Retina (tissue), 1 donor: ENCODE data around the gene RCBTB1.

Experiments used
- DNase-seq: peaks from one replicate; pipeline ENCODE4 v3.0.0-alpha.2; 2016

The RCBTB1 gene

DNA sequence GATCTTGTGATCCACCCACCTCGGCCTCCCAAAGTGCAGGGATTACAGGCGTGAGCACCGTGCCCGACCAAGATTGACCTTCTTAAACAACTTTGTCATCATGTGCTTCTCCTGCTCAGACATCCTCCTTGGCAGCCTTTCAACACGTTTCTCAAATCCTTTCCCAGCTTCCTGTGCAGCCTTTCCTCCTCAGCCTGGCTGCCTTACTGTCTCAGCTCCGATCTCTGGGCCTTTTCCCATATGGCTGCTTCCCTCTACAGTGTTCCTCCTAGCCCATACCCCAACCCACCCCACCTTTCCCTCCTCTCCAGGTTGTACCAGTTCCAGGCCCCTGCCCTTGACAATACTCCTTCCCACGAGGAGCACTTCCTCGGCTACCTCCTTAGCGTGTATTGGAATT lies 82.4 kb downstream of the RCBTB1 start:
- DNase-seq: no peak

DNA sequence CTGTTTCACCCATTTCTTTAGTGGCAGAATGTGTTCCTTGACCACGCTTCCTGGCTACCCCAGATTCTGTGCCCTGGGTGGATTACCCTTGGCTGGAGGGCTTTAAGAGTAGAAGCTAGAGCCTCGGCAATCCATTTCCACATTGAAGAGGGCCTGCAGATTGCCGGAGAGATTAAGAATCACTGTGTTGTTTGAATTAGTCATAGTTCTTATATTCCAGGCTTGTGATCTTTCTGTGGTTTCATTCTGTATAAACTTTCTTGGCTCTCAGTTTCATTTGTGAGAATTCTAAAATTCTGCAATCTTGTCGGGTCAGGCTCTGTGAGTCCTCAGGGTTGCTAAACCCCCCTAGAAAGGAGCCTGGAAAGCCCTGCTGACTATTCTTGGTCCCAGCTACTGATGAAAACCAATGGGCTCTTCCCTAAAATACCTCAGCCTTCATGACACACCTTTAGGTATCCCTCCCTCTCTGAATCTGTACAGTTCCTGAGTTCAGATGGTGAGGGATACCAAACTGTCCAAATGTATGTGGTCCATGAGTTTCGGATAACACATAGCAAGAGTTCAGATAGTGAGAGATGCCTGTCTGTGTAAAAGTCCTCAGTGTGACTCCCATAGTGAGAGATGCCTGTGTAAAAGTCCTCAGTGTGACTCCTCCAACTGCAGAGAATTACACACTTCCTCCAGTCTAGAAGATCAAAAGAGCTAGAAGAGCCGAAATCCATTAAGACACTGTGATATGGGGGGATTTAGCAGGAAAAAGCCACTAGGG lies 85.3 kb downstream of the RCBTB1 start:
- DNase-seq: no peak

DNA sequence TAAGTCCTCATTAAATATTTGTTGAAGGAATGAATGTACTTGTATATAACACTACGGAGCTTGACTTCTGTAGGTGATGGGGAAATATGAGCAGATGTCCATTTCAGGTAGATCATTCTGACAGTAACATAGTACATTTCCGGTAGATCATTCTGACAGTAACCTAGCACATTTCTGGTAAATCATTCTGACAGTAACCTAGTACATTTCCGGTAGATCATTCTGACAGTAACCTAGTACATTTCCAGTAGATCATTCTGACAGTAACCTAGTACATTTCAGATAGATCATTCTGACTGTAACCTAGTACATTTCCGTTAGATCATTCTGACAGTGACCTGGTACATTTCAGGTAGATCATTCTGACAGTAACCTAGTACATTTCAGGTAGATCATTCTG lies 87.2 kb downstream of the RCBTB1 start:
- no peak for DNase-seq

DNA sequence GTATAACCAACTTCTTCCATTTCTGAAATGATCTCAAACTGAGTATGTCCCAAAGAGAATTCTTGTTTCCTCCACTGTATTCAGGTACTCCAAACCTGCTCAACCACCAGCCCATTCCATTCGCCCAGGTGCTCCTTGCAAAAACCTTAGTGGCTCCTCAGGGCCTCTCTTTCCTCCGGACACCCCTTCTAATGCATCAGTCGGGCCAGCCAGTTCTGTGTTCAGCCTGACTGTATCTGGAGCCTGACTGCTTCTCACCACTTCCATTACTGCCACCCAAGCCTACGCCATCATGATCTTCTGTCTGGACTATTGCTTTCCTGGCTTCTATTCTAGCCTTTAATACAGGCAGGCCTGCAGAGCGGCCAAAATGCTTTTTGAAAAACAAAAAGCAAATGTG lies 88.1 kb downstream of the RCBTB1 start:
- DNase-seq: peak; percentile 18

DNA sequence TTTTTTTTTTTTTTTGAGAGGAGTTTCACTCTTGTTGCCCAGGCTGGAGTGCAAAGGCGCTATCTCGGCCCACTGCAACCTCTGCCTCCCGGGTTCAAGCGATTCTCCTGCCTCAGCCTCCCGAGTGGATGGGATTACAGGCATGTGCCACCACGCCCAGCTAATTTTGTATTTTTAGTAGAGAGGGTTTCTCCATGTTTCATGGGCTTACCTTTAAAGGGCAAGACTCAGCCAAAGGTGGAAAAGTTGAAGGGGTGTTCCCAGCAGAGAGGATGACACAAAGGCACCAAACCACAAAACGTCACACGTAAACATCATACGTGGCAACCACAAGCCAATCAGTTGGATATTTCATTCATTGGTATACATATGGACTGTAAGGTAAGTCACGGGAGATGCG lies 88.5 kb downstream of the RCBTB1 start:
- peak; percentile 8 for DNase-seq

DNA sequence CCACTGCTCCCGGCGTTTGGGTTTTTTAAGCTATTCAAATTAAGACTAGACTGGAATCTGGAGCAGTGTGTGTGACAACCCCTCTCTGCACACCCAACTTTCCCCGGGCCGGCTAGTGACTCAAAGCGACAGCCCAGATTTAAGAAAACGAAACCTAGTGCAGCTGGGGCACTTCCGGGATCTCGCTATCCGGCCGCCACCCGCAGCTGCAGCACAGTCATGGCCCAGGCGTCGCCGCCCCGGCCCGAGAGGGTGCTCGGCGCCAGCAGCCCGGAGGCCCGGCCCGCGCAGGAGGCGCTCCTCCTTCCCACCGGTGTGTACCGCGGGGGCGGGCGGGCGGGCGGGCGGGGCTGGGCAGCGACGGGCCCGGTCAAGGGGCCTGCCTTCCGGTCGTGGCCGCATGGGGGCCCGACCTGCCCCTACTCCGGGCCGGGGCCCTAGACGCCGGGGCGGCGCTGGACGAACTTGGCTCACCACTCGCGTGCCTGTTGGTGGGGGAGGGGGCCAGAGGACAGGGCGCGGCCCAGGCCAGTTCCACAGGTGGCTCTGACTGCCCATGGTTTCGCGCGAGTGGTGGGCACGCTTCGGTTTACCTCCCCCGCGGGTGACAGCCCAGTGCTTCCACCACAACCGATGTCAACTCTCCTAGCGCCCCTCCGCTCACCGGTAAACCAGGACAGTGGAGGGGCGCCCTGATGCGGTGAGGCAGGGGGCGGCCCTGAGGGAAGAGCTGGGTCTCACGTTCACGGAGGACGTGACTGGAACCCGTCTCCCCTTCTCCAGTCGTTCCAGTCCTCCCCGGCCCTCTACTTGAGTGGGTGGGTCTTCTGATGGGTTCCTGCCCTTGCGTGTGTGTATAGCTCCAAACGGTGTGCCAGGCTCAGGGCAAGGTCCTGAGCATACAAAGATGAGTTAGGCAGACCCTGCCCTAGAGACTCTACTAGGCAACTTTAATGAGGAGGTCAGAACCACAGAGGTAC lies 89.3 kb downstream of the RCBTB1 start, which contains the start of gene PHF11:
Gene PHF11, plus strand, starts transcription at position 171 of the 980 bp plus-strand sequence. Its CDS starts 49 bp downstream, at position 220.
- DNase-seq: peak; percentile 80

DNA sequence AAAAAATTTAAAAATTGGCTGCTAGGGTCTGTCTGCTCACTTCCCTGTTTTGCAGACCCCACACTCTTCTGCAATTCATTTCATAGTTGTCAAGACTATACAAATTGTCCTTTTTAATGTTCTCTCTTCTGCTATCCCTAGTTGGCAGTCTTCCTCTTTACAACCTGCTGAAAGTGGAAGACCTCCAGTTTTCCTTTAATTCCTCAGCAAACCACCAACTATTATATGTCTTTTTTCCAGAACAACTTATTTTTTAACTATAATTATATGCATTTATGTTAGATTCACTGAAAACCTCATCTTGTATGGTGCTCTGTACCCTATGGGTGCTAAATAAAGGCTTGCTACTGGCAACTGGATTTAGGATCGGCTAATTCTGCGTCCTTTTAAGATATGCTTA lies 90.7 kb downstream of the RCBTB1 start:
- no peak for DNase-seq

DNA sequence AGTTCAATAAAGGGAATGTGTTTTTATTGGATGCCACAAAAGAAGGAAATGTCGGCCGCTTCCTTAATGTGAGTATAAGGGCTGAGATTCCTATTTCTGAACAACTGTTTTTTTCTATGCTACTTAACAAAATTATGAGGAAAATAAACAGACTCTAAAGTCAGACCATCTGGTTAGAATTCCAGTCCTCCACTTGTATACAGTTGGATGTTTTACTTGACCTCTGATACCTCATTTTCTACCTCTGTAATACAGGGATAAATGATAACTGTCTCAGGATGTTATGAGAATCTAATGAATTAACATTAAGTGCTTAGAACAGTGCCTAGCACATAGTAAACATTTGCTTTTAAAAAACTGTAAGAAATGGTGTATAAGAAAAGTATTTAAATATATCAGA lies 96.8 kb downstream of the RCBTB1 start:
- no peak for DNase-seq
